ENCODE measurements around the gene ODF4. TPM values are rescaled to one million over a fixed set of nuclear protein-coding genes. Genes with fewer than 3 reads are reported as not detected.

ODF4 gene
- total and polyA plus RNA-seq, 2 of the 4 experiments (the other 2 are of a cell fraction) = not detected

DNA sequence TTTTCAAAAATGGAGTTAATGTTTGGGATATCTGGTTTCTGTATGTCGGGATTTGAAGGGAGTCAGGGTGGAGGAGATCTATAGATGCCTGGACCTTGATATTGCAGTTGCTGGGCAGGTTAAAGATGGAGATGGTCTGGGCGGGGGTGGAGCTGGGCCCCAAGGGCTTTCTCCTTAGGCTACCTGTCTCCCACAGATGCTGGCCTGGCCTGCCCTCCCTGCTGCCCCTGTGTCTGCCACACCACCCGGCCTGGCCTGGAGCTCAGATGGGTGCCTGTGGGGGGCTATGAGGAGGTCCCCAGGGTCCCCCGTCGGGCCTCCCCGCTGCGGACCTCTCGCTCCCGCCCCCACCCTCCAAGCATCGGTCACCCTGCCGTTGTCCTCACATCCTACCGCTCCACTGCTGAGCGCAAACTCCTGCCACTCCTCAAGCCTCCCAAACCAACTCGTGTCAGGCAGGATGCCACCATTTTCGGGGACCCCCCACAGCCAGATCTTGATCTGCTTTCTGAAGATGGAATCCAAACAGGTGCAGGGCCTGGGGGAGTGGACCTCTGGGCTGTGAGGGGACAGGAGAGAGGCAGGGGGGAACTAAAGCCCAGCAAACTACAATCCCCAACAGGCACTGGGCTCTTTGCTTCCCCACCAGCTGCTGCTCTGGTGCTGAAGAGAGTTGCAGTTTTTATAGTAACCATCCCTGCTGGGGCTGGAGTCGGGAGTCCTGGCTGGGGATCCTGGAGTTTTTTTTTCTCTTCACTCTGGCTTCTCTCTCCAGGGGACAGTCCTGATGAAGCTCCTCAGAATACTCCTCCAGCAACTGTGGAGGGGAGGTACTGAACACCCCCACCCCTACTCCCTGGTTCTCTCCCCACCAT, 26.7 kb upstream of the ODF4 start:
- no peak for ATAC-seq (ENCODE audit: low read depth)
- intact Hi-C loops (cut with micrococcal nuclease) = no loop called here
- H3K9me3 ChIP-seq (ENCODE audit: control insufficient read depth, insufficient read depth, low read length) = no peaks in the 10 kb centered on the region
- TF ChIP-seq, protein P1, sequence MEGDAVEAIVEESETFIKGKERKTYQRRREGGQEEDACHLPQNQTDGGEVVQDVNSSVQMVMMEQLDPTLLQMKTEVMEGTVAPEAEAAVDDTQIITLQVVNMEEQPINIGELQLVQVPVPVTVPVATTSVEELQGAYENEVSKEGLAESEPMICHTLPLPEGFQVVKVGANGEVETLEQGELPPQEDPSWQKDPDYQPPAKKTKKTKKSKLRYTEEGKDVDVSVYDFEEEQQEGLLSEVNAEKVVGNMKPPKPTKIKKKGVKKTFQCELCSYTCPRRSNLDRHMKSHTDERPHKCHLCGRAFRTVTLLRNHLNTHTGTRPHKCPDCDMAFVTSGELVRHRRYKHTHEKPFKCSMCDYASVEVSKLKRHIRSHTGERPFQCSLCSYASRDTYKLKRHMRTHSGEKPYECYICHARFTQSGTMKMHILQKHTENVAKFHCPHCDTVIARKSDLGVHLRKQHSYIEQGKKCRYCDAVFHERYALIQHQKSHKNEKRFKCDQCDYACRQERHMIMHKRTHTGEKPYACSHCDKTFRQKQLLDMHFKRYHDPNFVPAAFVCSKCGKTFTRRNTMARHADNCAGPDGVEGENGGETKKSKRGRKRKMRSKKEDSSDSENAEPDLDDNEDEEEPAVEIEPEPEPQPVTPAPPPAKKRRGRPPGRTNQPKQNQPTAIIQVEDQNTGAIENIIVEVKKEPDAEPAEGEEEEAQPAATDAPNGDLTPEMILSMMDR (conservative IDR thresholded peaks at IDR 0.05; ENCODE audit: low read depth, low read length) = no peak
- TF ChIP-seq MAFK (IDR thresholded peaks at IDR 0.05; ENCODE audit: low read depth, low read length) = no peak
- no peak for TF ChIP-seq RCOR1 (IDR thresholded peaks at IDR 0.05; ENCODE audit: insufficient replicate concordance, low read length)
- no peak for TF ChIP-seq RFX5 (IDR thresholded peaks at IDR 0.05; ENCODE audit: low read depth, low read length)
- TF ChIP-seq, protein P2, sequence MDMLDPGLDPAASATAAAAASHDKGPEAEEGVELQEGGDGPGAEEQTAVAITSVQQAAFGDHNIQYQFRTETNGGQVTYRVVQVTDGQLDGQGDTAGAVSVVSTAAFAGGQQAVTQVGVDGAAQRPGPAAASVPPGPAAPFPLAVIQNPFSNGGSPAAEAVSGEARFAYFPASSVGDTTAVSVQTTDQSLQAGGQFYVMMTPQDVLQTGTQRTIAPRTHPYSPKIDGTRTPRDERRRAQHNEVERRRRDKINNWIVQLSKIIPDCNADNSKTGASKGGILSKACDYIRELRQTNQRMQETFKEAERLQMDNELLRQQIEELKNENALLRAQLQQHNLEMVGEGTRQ (IDR thresholded peaks at IDR 0.05; ENCODE audit: low read depth, low read length) = no peak
- TF ChIP-seq FOS (IDR thresholded peaks at IDR 0.05; ENCODE audit: low read depth, low read length) = no peak
- no peak for TF ChIP-seq POLR2A (IDR thresholded peaks at IDR 0.05; ENCODE audit: low read depth, low read length)
- no peak for TF ChIP-seq SMC3 (IDR thresholded peaks at IDR 0.05; ENCODE audit: low read depth, low read length)
- TF ChIP-seq CHD1 (IDR thresholded peaks at IDR 0.05; ENCODE audit: low read depth, low read length) = no peak
- TF ChIP-seq RAD21 (IDR thresholded peaks at IDR 0.05; ENCODE audit: low read length) = no peak
- no peak for TF ChIP-seq MAZ (IDR thresholded peaks at IDR 0.05; ENCODE audit: borderline replicate concordance, low read depth, low read length)
- TF ChIP-seq, protein P3, sequence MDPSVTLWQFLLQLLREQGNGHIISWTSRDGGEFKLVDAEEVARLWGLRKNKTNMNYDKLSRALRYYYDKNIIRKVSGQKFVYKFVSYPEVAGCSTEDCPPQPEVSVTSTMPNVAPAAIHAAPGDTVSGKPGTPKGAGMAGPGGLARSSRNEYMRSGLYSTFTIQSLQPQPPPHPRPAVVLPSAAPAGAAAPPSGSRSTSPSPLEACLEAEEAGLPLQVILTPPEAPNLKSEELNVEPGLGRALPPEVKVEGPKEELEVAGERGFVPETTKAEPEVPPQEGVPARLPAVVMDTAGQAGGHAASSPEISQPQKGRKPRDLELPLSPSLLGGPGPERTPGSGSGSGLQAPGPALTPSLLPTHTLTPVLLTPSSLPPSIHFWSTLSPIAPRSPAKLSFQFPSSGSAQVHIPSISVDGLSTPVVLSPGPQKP (IDR thresholded peaks at IDR 0.05; ENCODE audit: borderline replicate concordance, low read depth, low read length) = no peak
- no peak for DNase-seq
- no peak overlapping the region for H4K91ac ChIP-seq (ENCODE audit: insufficient read depth, low read depth, low read length)
- no peaks in the 10 kb centered on the region for H3K36me3 ChIP-seq (ENCODE audit: control insufficient read depth, insufficient read depth, low read length)
- no peaks in the 10 kb centered on the region for H3K9me1 ChIP-seq (ENCODE audit: insufficient read depth, low read length)
- BruUV-seq (replicated peaks) = no TSS peak
- H3K4ac ChIP-seq (ENCODE audit: low read depth, low read length) = no peak overlapping the region
- H2AK9ac ChIP-seq (replicated peaks; ENCODE audit: low read depth, low read length, poor library complexity) = no peak overlapping the region
- no peak overlapping the region for H2BK20ac ChIP-seq (ENCODE audit: low read depth, low read length)
- H4K20me1 ChIP-seq (ENCODE audit: insufficient read depth, low read length) = no peaks in the 10 kb centered on the region
- H4K8ac ChIP-seq (ENCODE audit: low read depth in 2 of 2, low read length in 2 of 2) = no peak overlapping the region
- H3K14ac ChIP-seq (replicated peaks; ENCODE audit: low read depth, low read length) = no peak overlapping the region
- H3K79me1 ChIP-seq (ENCODE audit: low read depth in 1 of 2, low read length in 2 of 2) = no peaks in the 10 kb centered on the region
- in situ Hi-C loops (cut with MboI; ENCODE audit: low sequenced_read_pairs) = loop anchor here (25.0 kb wide), 1 partner anchor 226 kb away; the partner anchor contains the start of gene ALOX12B
- no peak overlapping the region for H3K56ac ChIP-seq (ENCODE audit: extremely low read depth, insufficient read depth, low read length)
- ChIA-PET POLR2A (ENCODE audit: unreplicated experiment) (no interaction called here), CTCF (no interaction called here)
- no peak overlapping the region for H3K27ac ChIP-seq (ENCODE audit: insufficient read depth, low read length)
- no peak overlapping the region for H3K4me2 ChIP-seq (ENCODE audit: low read depth, low read length)
- H3K4me1 ChIP-seq (ENCODE audit: control insufficient read depth, insufficient read depth, low read length) = no peaks in the 10 kb centered on the region; the same call in 1 of the 2 replicates
- H2AK5ac ChIP-seq (ENCODE audit: low read depth, low read length) = no peak overlapping the region
- H2BK5ac ChIP-seq (ENCODE audit: low read depth, low read length, poor library complexity, severe bottlenecking) = no peak overlapping the region
- no peak overlapping the region for H3K9ac ChIP-seq (ENCODE audit: low read depth, low read length)
- no CpG with 5 or more reads among the region's 16 CpGs for WGBS, 2 experiments (ENCODE audit: extremely low coverage in 2 of 2, insufficient read length in 1 of 2)
- dilution Hi-C loops (cut with HindIII; ENCODE audit: low sequenced_read_pairs, unreplicated experiment) = no loop called here
- no peak overlapping the region for H4K5ac ChIP-seq (ENCODE audit: low read depth, low read length)
- no peak overlapping the region for H3K18ac ChIP-seq (ENCODE audit: low read depth, low read length)
- H3K23ac ChIP-seq (ENCODE audit: low read depth, low read length) = no peak overlapping the region
- H3K4me3 ChIP-seq (ENCODE audit: insufficient read depth, low read depth, low read length) = no peak overlapping the region
- H2BK120ac ChIP-seq (ENCODE audit: low read depth, low read length) = no peak overlapping the region
- no peak overlapping the region for H2BK15ac ChIP-seq (ENCODE audit: low read depth, low read length)
- peaks cover 72% of the 10 kb centered on the region for H3K27me3 ChIP-seq (ENCODE audit: control insufficient read depth, insufficient read depth, low read length)
- H2AFZ ChIP-seq (replicated peaks; ENCODE audit: low read length, poor library complexity) = no peak overlapping the region
